ENCODE measurements around the gene ZMYND8.
"Not testable (repeated sequence)": the region's sequence is repeated elsewhere in the genome, so short reads cannot be mapped to it uniquely, and the experiment has no call there.

GRCh38 chr20:47264137-47264769 lies 92.2 kb downstream of the ZMYND8 start:
- TF ChIP-seq, protein P1, sequence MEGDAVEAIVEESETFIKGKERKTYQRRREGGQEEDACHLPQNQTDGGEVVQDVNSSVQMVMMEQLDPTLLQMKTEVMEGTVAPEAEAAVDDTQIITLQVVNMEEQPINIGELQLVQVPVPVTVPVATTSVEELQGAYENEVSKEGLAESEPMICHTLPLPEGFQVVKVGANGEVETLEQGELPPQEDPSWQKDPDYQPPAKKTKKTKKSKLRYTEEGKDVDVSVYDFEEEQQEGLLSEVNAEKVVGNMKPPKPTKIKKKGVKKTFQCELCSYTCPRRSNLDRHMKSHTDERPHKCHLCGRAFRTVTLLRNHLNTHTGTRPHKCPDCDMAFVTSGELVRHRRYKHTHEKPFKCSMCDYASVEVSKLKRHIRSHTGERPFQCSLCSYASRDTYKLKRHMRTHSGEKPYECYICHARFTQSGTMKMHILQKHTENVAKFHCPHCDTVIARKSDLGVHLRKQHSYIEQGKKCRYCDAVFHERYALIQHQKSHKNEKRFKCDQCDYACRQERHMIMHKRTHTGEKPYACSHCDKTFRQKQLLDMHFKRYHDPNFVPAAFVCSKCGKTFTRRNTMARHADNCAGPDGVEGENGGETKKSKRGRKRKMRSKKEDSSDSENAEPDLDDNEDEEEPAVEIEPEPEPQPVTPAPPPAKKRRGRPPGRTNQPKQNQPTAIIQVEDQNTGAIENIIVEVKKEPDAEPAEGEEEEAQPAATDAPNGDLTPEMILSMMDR (IDR thresholded peaks at IDR 0.05), result not testable (repeated sequence)
- not testable (repeated sequence) for TF ChIP-seq POLR2A (IDR thresholded peaks at IDR 0.05)

Data from testis (tissue), 2 donors.